Liver (tissue), 3 donors: ENCODE results near the gene PIK3R6.

Source experiments
- ATF3 ChIP-seq: IDR thresholded peaks from 2 replicates; pipeline ENCODE4 v1.6.1; 2016; ENCODE audit warnings: antibody characterized with exemption
- EGR1 ChIP-seq, 2 donors: IDR thresholded peaks; 2 replicates each; pipeline ENCODE4 v1.6.1; 2016 to 2018; ENCODE audit warnings: antibody characterized with exemption in 2 of 2, low read depth in 2 of 2
- GABPA ChIP-seq, 2 donors: IDR thresholded peaks in 1 of 2; conservative IDR thresholded peaks in 1 of 2; 2 replicates each; pipeline ENCODE4 v1.6.1; 2016; ENCODE audit warnings: antibody characterized with exemption in 2 of 2, mild to moderate bottlenecking in 1 of 2, moderate library complexity in 1 of 2
- HNF4A ChIP-seq, 2 donors: conservative IDR thresholded peaks; 2 replicates each; pipeline ENCODE4 v1.6.1; 2016; ENCODE audit warnings: antibody characterized with exemption in 2 of 2, mild to moderate bottlenecking in 2 of 2
- HNF4G ChIP-seq: IDR thresholded peaks from 2 replicates; pipeline ENCODE4 v1.6.1; 2016; ENCODE audit warnings: antibody characterized with exemption
- JUND ChIP-seq, 2 donors: IDR thresholded peaks; 2 replicates each; pipeline ENCODE4 v1.6.1; 2016; ENCODE audit warnings: antibody characterized with exemption in 2 of 2
- MAX ChIP-seq: IDR thresholded peaks from 2 replicates; pipeline ENCODE4 v1.6.1; 2016; ENCODE audit warnings: antibody characterized with exemption
- RXRA ChIP-seq, 2 donors: IDR thresholded peaks; 2 replicates each; pipeline ENCODE4 v1.6.1; 2017 to 2018; ENCODE audit warnings: antibody characterized with exemption in 2 of 2, mild to moderate bottlenecking in 1 of 2
- YY1 ChIP-seq: IDR thresholded peaks from 2 replicates; pipeline ENCODE4 v1.6.1; 2016; ENCODE audit warnings: antibody characterized with exemption, mild to moderate bottlenecking
- TF ChIP-seq, protein P1 (sequence below): fragments of 150-350 bp; IDR thresholded peaks from 2 replicates; pipeline ENCODE4 v1.5.1; 2017; ENCODE audit warnings: improper control_type of control experiment, low read depth, low read length; ENCODE audit not compliant: missing input control
- donor health status: healthy.
- donor health status: healthy.

- TF ChIP-seq, protein P1, sequence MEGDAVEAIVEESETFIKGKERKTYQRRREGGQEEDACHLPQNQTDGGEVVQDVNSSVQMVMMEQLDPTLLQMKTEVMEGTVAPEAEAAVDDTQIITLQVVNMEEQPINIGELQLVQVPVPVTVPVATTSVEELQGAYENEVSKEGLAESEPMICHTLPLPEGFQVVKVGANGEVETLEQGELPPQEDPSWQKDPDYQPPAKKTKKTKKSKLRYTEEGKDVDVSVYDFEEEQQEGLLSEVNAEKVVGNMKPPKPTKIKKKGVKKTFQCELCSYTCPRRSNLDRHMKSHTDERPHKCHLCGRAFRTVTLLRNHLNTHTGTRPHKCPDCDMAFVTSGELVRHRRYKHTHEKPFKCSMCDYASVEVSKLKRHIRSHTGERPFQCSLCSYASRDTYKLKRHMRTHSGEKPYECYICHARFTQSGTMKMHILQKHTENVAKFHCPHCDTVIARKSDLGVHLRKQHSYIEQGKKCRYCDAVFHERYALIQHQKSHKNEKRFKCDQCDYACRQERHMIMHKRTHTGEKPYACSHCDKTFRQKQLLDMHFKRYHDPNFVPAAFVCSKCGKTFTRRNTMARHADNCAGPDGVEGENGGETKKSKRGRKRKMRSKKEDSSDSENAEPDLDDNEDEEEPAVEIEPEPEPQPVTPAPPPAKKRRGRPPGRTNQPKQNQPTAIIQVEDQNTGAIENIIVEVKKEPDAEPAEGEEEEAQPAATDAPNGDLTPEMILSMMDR, result no peak
- no peak for TF ChIP-seq RXRA (IDR thresholded peaks at IDR 0.05)
- no peak for TF ChIP-seq JUND (IDR thresholded peaks at IDR 0.05)
- no peak for TF ChIP-seq HNF4G
- no peak for TF ChIP-seq ATF3
- TF ChIP-seq GABPA (IDR thresholded peaks at IDR 0.05 in 1 of 2, conservative IDR thresholded peaks at IDR 0.05 in 1 of 2), result no peak
- TF ChIP-seq MAX, result no peak
- TF ChIP-seq YY1, result no peak
- TF ChIP-seq EGR1 (IDR thresholded peaks at IDR 0.05; ENCODE audit: low read depth in 2 of 2), result no peak
- no peak for TF ChIP-seq HNF4A (conservative IDR thresholded peaks at IDR 0.05)
Observed at GRCh38 chr17:8851600-8851999, 15.9 kb downstream of the PIK3R6 start.
